HFF-Myc (cell line): ENCODE results near the gene LGALS14.

Source experiments
- DNase-seq: peaks from one replicate; pipeline ENCODE4 v3.0.0-alpha.2; 2011; ENCODE audit warnings: low read depth; ENCODE audit errors: extremely low read depth
- H3K4me3 ChIP-seq: replicated peaks from 2 replicates; pipeline ENCODE4 v1.5.1; 2011; ENCODE audit warnings: low read depth, mild to moderate bottlenecking, control low read depth, low read length
- CTCF ChIP-seq: IDR thresholded peaks from 2 replicates; pipeline ENCODE4 v1.5.1; 2012; ENCODE audit warnings: mild to moderate bottlenecking, low read depth, low read length, control low read depth; ENCODE audit errors: missing control alignments

Gene LGALS14

GRCh38 chr19:39740395-39740794, 36.1 kb downstream of the LGALS14 start:
- no peak overlapping the region for H3K4me3 ChIP-seq
- DNase-seq: no peak
- TF ChIP-seq CTCF: no peak

- no peak for TF ChIP-seq CTCF
- no peak overlapping the region for H3K4me3 ChIP-seq
- DNase-seq: no peak
Measured at GRCh38 chr19:39745643-39746042, 41.4 kb downstream of the LGALS14 start.

- TF ChIP-seq CTCF: no peak
- no peak for DNase-seq
- no peak overlapping the region for H3K4me3 ChIP-seq
Measured at GRCh38 chr19:39746836-39747529, 42.7 kb downstream of the LGALS14 start.

GRCh38 chr19:39749981-39750380, 45.7 kb downstream of the LGALS14 start:
- no peak for TF ChIP-seq CTCF
- no peak for DNase-seq
- H3K4me3 ChIP-seq: no peak overlapping the region

- H3K4me3 ChIP-seq: no peak overlapping the region
- TF ChIP-seq CTCF: no peak
- DNase-seq: no peak
Measured at GRCh38 chr19:39752390-39752789, 48.1 kb downstream of the LGALS14 start.

GRCh38 chr19:39752795-39753194, 48.5 kb downstream of the LGALS14 start:
- no peak overlapping the region for H3K4me3 ChIP-seq
- DNase-seq: no peak
- TF ChIP-seq CTCF: no peak

- no peak overlapping the region for H3K4me3 ChIP-seq
- TF ChIP-seq CTCF: no peak
- no peak for DNase-seq
Measured at GRCh38 chr19:39754544-39754943, 50.3 kb downstream of the LGALS14 start.
